ENCODE data around the gene AFG1L.
"Not testable (repeated sequence)": the region's sequence is repeated elsewhere in the genome, so short reads cannot be mapped to it uniquely, and the experiment has no call there.

Gene AFG1L

GRCh38 chr6:108438918-108439317, 144.1 kb downstream of the AFG1L start:
- no peak for DNase-seq (ENCODE audit: low read depth)
- TF ChIP-seq CTCF (IDR thresholded peaks at IDR 0.05; ENCODE audit: control insufficient read depth, extremely low read depth, insufficient read depth): no peak
- H3K4me3 ChIP-seq (ENCODE audit: low read depth, low read length): no peak overlapping the region

GRCh38 chr6:108441141-108441540, 146.3 kb downstream of the AFG1L start:
- TF ChIP-seq CTCF (IDR thresholded peaks at IDR 0.05; ENCODE audit: control insufficient read depth, extremely low read depth, insufficient read depth): no peak
- DNase-seq (ENCODE audit: low read depth): no peak

GRCh38 chr6:108442770-108443520, 148.1 kb downstream of the AFG1L start:
- DNase-seq (ENCODE audit: low read depth): no peak
- no peak for TF ChIP-seq CTCF (IDR thresholded peaks at IDR 0.05; ENCODE audit: control insufficient read depth, extremely low read depth, insufficient read depth)
- no peak overlapping the region for H3K4me3 ChIP-seq (ENCODE audit: low read depth, low read length)

More at GRCh38 chr6:108441141-108441540, 146.3 kb downstream of the AFG1L start:
- no peak overlapping the region for H3K4me3 ChIP-seq (ENCODE audit: low read depth, low read length)

GRCh38 chr6:108446629-108447150, 151.8 kb downstream of the AFG1L start:
- DNase-seq (ENCODE audit: low read depth): no peak
- peak; percentile 14; the same call in 1 of the 2 replicates for TF ChIP-seq CTCF (IDR thresholded peaks at IDR 0.05; ENCODE audit: control insufficient read depth, extremely low read depth, insufficient read depth)
- H3K4me3 ChIP-seq (ENCODE audit: low read depth, low read length): no peak overlapping the region

GRCh38 chr6:108448481-108448880, 153.6 kb downstream of the AFG1L start:
- no peak overlapping the region for H3K4me3 ChIP-seq (ENCODE audit: low read depth, low read length)
- no peak for DNase-seq (ENCODE audit: low read depth)
- TF ChIP-seq CTCF (IDR thresholded peaks at IDR 0.05; ENCODE audit: control insufficient read depth, extremely low read depth, insufficient read depth): no peak

- H3K4me3 ChIP-seq (ENCODE audit: low read depth, low read length); DNase-seq (ENCODE audit: low read depth): not testable (repeated sequence)
These were observed 154.9 kb downstream of the AFG1L start for GRCh38 chr6:108449717-108450116.

- no peak for DNase-seq (ENCODE audit: low read depth)
- no peak for TF ChIP-seq CTCF (IDR thresholded peaks at IDR 0.05; ENCODE audit: control insufficient read depth, extremely low read depth, insufficient read depth)
- no peak overlapping the region for H3K4me3 ChIP-seq (ENCODE audit: low read depth, low read length)
These were observed 157.0 kb downstream of the AFG1L start for GRCh38 chr6:108451816-108452215.

All from LNCaP clone FGC (cell line).